MG63 (cell line): ENCODE measurements around the gene CREG1. TPM values are rescaled to one million over a fixed set of nuclear protein-coding genes. Genes with fewer than 3 reads are reported as not detected.

Experiments
- DNase-seq: peaks from one replicate; pipeline ENCODE4 v3.0.0-alpha.2; 2020
- H3K27me3 ChIP-seq: fragments of 250-450 bp; sonication (Bioruptor Pico); 2 replicates; pipeline ENCODE4 v1.5.1; 2020; ENCODE audit warnings: mild to moderate bottlenecking, moderate library complexity
- H3K36me3 ChIP-seq: fragments of 250-450 bp; sonication (Bioruptor Pico); 2 replicates; pipeline ENCODE4 v1.5.1; 2020; ENCODE audit warnings: mild to moderate bottlenecking, moderate library complexity
- H3K4me3 ChIP-seq: fragments of 250-450 bp; sonication (Bioruptor Pico); 2 replicates; pipeline ENCODE4 v1.5.1; 2020; ENCODE audit warnings: mild to moderate bottlenecking, moderate library complexity
- H3K9me3 ChIP-seq: fragments of 250-450 bp; sonication (Bioruptor Pico); 2 replicates; pipeline ENCODE4 v1.5.1; 2020; ENCODE audit warnings: mild to moderate bottlenecking, moderate library complexity
- total RNA-seq: library from RNA; depleted of rRNA; stranded (reverse); fragments of >200 nt; shearing (Covaris generic); gene quantifications from 2 replicates; pipeline ENCODE4 v1.2.3, GENCODE V29; 2014; ENCODE audit warnings: low replicate concordance

The CREG1 gene
- total RNA-seq, 1 experiment from 2014 or later: 65.3 TPM

- Histone ChIP-seq H3K27me3 (peaks cover 5% of the 10 kb centered on the region; the same call in 1 of the 2 replicates), H3K4me3 (no peak overlapping the region), H3K9me3 (peaks cover 4% of the 10 kb centered on the region; the same call in 1 of the 2 replicates), H3K36me3 (no peaks in the 10 kb centered on the region)
- DNase-seq: no peak
Observed at GRCh38 chr1:167520711-167521206, 32.8 kb downstream of the CREG1 start.

- H3K9me3 ChIP-seq: peaks cover 4% of the 10 kb centered on the region; the same call in 1 of the 2 replicates
- DNase-seq: no peak
- H3K27me3 ChIP-seq: peaks cover 14% of the 10 kb centered on the region
- no peaks in the 10 kb centered on the region for H3K36me3 ChIP-seq
- H3K4me3 ChIP-seq: no peak within 1 kb of the TSS
Observed at GRCh38 chr1:167518331-167518700, 35.2 kb downstream of the CREG1 start, which contains the start of gene CD247. CD247 (minus strand) TSS chr1:167518529; CDS start chr1:167518465, 64 bp downstream.

DNA sequence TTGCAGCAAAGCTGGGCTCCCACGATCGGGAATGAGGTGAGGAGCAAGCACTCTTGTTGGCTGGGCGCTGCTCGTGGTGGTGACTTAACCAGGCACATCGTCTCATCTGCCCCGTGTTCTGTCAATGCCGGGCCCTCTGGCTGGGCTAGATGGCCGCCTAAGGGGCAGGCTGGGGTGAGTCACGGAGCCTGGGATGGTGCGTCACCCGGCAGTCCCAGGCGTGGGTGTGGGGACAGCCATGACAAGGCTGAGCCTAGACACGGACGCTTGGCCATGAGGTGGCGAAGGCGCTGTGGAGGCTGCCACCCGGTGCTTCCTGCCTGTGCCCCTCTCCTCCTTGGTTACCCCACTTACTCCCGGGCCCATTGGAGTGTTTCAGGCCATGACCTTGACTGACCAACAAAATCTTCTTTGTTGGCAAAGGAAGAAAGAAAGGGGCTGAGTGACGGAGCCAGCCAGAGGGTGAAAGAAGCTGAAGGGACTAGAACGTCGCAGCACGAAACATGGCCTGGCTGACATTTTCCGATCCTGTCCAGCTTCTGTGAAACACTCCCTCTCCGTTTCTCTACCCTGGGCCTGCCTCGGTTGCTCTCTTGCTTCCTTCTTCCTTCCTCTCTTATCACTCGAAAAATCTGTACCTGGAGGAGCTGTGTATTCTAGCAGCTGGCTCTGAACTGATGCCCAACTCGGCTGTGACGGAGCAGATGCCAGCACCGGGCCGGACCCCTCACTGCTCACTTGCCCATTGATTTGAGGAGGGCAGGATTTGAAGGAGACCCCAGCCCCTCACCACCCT lies 35.8 kb downstream of the CREG1 start:
- H3K36me3 ChIP-seq: no peaks in the 10 kb centered on the region
- peak; percentile 24 for DNase-seq
- no peak overlapping the region for H3K4me3 ChIP-seq
- peaks cover 4% of the 10 kb centered on the region; the same call in 1 of the 2 replicates for H3K9me3 ChIP-seq
- H3K27me3 ChIP-seq: peaks cover 16% of the 10 kb centered on the region

GRCh38 chr1:167516404-167517388 lies 36.9 kb downstream of the CREG1 start:
- Histone ChIP-seq H3K36me3 (no peaks in the 10 kb centered on the region), H3K9me3 (no peaks in the 10 kb centered on the region), H3K4me3 (no peak overlapping the region), H3K27me3 (peaks cover 20% of the 10 kb centered on the region)
- DNase-seq: no peak

- no peak for DNase-seq
- Histone ChIP-seq H3K4me3 (no peak overlapping the region), H3K9me3 (no peaks in the 10 kb centered on the region), H3K36me3 (no peaks in the 10 kb centered on the region), H3K27me3 (peaks cover 20% of the 10 kb centered on the region)
Observed at GRCh38 chr1:167515893-167516321, 37.7 kb downstream of the CREG1 start.

GRCh38 chr1:167515461-167515860 lies 38.1 kb downstream of the CREG1 start:
- H3K9me3 ChIP-seq: no peaks in the 10 kb centered on the region
- H3K36me3 ChIP-seq: no peaks in the 10 kb centered on the region
- H3K4me3 ChIP-seq: no peak overlapping the region
- peaks cover 20% of the 10 kb centered on the region for H3K27me3 ChIP-seq
- no peak for DNase-seq

DNA sequence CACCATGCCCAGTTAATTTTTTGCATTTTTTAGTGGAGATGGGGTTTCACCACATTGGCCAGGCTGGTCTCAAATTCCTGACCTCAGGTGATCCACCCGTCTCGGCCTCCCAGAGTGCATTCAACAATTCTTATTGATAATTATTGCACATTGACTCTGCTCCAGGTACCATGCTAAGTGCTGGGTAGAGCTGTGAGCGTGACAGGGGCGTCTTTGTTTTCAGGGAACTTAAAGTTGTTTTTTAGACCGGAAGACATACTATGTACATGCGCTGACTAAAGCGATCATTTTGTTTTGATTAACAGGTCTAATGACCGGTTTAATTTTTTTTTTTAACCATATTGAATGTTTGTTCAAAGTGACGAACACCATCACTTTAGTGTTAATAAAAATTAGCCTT lies 39.3 kb downstream of the CREG1 start:
- Histone ChIP-seq H3K36me3 (no peaks in the 10 kb centered on the region), H3K4me3 (no peak overlapping the region), H3K9me3 (no peaks in the 10 kb centered on the region), H3K27me3 (peaks cover 20% of the 10 kb centered on the region)
- DNase-seq: no peak

DNA sequence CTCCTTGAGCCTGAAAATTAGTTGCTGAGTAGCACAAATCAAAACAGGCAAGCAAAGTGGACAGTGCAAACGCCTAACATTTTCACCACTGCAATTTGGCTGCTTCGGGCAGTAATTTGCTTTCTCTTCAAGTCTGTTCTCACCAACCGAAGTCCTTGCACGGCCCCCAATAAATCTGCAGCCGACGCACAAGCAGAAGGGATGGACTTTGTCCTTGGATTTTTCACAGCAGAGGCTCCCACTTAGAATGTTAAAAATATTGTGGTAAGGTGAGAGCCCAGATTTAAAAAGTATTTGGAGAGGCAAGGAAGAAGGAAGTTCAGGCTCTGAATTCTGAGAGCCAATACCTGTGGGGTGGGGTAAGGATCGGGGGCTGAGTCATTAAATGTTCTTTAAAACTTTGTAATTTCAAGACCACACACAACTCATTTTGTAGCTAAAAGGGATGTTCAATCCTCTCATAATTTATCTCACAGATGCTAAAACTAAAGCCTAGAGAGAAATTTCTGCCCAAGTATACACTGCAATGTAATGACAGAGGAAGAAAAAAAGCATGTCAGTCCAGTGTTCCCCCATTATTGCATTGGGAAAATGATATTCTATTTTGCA lies 41.4 kb downstream of the CREG1 start:
- Histone ChIP-seq H3K9me3 (no peaks in the 10 kb centered on the region), H3K4me3 (no peak overlapping the region), H3K36me3 (no peaks in the 10 kb centered on the region), H3K27me3 (peaks cover 20% of the 10 kb centered on the region)
- no peak for DNase-seq

- DNase-seq: no peak
- no peaks in the 10 kb centered on the region for H3K36me3 ChIP-seq
- H3K9me3 ChIP-seq: no peaks in the 10 kb centered on the region
- peaks cover 20% of the 10 kb centered on the region for H3K27me3 ChIP-seq
- H3K4me3 ChIP-seq: no peak overlapping the region
Observed at GRCh38 chr1:167511374-167511986, 42.1 kb downstream of the CREG1 start.

DNA sequence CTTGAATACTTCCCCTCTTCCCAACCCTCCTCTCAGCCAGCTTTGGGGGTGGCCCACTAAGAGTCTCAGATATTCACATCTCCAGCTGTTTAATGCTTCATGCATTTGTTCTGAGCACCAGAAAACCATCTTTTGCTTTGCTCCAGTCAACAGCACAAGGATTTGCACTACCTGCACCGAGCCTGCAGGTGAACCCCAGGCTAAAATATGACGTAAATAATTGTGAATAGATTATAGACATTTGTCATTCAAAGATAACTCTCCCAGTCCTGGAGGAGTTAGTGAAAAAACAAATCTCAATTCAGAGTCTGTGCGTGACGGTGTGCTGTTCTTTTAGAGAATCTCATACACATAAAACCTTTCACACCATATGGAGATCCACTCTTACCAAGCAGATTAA lies 42.7 kb downstream of the CREG1 start:
- no peaks in the 10 kb centered on the region for H3K9me3 ChIP-seq
- no peaks in the 10 kb centered on the region for H3K36me3 ChIP-seq
- no peak for DNase-seq
- peaks cover 20% of the 10 kb centered on the region for H3K27me3 ChIP-seq
- no peak overlapping the region for H3K4me3 ChIP-seq

DNA sequence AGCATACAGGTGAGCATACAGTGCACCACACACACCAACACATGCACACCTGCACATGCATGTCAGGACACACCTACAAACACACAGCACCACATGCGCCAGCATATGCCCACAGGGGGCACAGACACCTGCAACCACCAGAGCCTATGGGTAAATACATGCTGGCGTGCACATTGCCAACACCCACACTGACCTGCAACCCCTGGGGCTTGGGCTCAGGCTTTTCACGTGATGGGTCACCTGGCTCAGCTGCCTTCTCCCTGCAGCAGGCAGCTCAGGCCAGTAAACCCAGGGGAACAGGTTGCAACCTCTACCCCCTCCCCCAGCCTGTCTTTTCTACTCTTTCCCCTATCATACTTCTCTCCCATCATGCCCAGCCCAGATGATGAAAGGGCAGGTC lies 43.3 kb downstream of the CREG1 start:
- Histone ChIP-seq H3K36me3 (no peaks in the 10 kb centered on the region), H3K27me3 (peaks cover 19% of the 10 kb centered on the region), H3K4me3 (no peak overlapping the region), H3K9me3 (no peaks in the 10 kb centered on the region)
- DNase-seq: no peak

DNA sequence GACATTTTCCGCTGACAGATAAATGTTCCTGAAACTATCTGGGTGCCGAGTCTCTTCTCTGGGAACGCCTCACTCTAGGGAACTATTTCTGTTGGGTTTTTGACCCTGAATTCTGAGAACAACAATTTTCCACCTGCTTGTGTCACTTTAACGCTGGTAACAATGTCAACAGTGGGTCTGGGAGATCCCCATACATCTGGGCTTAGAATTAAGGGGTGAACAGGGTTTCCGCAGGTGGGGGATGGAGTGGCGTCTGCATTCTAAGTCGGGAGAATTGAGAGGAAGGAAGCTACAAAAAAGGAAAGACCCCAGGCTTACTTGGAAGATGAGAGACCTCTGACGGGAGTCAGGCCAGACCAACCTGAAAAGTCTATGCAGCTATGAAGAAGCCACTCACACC lies 44.0 kb downstream of the CREG1 start:
- Histone ChIP-seq H3K27me3 (peaks cover 17% of the 10 kb centered on the region), H3K4me3 (no peak overlapping the region), H3K36me3 (no peaks in the 10 kb centered on the region), H3K9me3 (no peaks in the 10 kb centered on the region)
- no peak for DNase-seq

DNA sequence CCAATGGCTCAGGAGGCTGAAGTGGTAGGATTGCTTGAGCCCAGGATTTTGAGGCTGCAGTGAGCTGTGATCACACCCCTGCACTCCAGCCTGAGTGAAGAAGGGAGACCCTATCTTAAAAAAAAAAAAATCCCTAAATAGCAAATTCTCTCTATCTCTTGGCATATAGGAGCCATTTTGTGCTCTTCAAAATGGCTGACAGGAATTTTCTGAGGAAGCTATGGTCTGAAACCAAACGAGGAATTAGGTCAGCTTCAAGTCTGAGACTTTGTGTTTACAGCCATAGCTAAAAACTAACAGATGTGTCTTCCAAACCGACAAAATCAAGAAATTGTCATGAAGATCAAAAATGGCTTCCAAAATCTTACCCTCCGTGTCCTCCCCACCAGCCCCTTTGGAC lies 45.8 kb downstream of the CREG1 start:
- H3K4me3 ChIP-seq: no peak overlapping the region
- H3K27me3 ChIP-seq: peaks cover 10% of the 10 kb centered on the region
- H3K9me3 ChIP-seq: no peaks in the 10 kb centered on the region
- DNase-seq: no peak
- H3K36me3 ChIP-seq: no peaks in the 10 kb centered on the region

DNA sequence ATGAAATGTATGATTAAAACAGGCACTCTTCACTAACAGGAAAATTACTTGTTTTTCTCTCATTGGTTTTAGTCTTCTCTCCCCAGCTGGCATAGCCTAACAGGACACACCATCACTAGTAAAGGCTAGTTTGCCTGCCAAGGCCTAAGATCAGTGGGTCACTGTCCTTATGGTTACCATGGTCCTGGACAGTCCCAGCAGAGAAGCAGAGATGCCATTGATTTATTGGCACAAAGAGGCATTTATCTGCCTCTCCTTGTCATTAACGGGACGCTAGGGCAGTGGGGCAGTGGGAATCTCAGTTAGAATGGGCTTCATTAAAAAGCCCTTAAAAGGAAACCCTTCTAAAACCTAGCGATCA lies 49.1 kb downstream of the CREG1 start:
- Histone ChIP-seq H3K36me3 (no peaks in the 10 kb centered on the region), H3K27me3 (peaks cover 6% of the 10 kb centered on the region), H3K4me3 (no peak overlapping the region), H3K9me3 (no peaks in the 10 kb centered on the region)
- no peak for DNase-seq

GRCh38 chr1:167503626-167504466 lies 49.7 kb downstream of the CREG1 start:
- no peak for DNase-seq
- Histone ChIP-seq H3K36me3 (no peaks in the 10 kb centered on the region), H3K27me3 (peaks cover 6% of the 10 kb centered on the region), H3K9me3 (no peaks in the 10 kb centered on the region), H3K4me3 (no peak overlapping the region)
